ENCODE results near the gene UST.
"Not testable (repeated sequence)": the region's sequence is repeated elsewhere in the genome, so short reads cannot be mapped to it uniquely, and the experiment has no call there.

The UST gene

DNA sequence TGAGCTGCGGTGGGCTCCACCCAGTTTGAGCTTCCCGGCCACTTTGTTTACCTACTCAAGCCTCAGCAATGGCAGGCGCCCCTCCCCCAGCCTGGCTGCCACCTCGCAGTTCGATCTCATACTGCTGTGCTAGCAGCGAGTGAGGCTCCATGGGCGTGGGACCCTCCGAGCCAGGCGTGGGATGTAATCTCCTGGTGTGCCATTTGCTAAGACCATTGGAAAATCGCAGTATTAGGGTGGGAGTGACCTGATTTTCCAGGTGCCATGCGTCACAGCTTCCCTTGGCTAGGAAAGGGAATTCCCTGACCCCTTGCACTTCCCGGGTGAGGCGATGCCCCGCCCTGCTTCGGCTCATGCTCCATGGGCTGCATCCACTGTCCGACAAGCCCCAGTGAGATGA, 117.3 kb downstream of the UST start:
- not testable (repeated sequence) for DNase-seq (ENCODE audit: insufficient read length, low spot score); FAIRE-seq

- FAIRE-seq, result no peak
- DNase-seq (ENCODE audit: insufficient read length, low spot score), result no peak
Observed at GRCh38 chr6:148864941-148865340, 118.1 kb downstream of the UST start.

GRCh38 chr6:148866657-148867268, 119.9 kb downstream of the UST start:
- DNase-seq (ENCODE audit: insufficient read length, low spot score) (no peak), FAIRE-seq (no peak)

- FAIRE-seq (no peak), DNase-seq (ENCODE audit: insufficient read length, low spot score) (no peak)
Observed at GRCh38 chr6:148867862-148868261, 121.0 kb downstream of the UST start.

DNA sequence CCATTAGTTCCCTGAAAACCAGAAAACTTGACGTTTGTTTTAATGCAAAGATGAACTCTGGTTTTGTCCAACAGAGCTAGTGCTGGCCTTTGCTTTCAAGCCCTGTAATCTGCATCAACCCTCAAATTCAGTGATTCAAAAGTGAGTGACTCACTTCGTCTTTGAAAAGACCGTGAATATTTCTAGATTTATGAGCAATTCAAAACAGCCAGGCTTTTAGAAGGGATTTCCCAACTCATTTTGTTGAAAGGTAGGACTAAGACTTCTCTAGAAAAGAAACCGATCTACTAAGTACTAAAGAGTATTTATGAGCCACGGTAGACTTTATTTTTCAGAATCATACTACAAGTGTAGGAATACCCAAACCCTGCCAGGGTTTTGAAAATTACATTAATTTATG, 121.5 kb downstream of the UST start:
- no peak for FAIRE-seq

GRCh38 chr6:148868901-148869300, 122.1 kb downstream of the UST start:
- DNase-seq (ENCODE audit: insufficient read length, low spot score) (no peak), FAIRE-seq (no peak)

More for the DNA sequence above, 121.5 kb downstream of the UST start:
- no peak for DNase-seq (ENCODE audit: insufficient read length, low spot score)

DNA sequence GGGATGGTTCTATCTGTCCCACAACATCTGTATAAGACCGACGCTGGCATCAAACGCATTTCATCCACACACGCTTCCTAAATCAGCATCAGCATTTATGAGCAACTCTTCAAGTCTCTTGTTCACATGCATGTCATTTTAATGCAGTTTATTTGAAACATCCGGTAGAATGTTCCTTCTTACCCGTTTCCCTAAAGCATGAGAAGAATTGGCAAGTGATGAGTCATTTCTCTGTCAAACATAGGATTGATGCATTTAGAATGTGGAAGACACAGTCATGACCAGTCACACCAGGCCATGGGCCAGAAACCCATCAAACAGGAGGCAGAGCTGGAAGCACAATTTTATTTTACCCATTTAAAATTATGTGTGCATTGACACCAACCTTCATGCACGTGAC, 122.8 kb downstream of the UST start:
- FAIRE-seq (no peak), DNase-seq (ENCODE audit: insufficient read length, low spot score) (no peak)

GRCh38 chr6:148873154-148873553, 126.3 kb downstream of the UST start:
- FAIRE-seq (no peak), DNase-seq (ENCODE audit: insufficient read length, low spot score) (no peak)

GRCh38 chr6:148873868-148874267, 127.0 kb downstream of the UST start:
- DNase-seq (ENCODE audit: insufficient read length, low spot score), result no peak

DNA sequence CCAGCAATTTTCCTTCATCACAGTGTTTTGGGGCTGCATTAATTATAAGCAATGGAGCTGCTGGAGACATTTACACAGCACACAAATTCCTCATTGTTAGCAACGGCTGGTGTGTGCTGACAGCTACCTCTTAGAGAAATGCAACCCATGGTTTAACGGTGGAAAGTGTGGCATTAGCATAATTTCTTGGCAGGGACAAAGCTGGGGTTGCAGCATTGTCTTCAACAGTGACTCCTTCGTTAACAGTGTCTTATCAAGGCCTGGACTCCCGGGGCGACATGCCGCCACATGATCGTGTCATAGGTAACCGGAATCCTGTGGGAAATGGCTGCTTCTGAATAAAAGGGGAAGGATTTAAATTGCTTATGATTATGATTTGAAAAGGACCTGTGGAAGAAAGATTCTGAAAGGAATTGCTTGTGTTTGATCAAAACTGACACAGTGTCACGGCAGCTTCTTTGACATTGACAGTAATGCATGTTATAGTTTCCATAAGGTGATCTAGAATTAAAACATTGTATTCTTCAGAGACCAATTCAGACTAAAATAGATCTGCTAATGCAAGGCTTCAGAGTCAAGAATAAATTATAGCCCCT, 128.0 kb downstream of the UST start:
- no peak for FAIRE-seq
- DNase-seq (ENCODE audit: insufficient read length, low spot score), result no peak

More at GRCh38 chr6:148873868-148874267, 127.0 kb downstream of the UST start:
- FAIRE-seq, result no peak

DNA sequence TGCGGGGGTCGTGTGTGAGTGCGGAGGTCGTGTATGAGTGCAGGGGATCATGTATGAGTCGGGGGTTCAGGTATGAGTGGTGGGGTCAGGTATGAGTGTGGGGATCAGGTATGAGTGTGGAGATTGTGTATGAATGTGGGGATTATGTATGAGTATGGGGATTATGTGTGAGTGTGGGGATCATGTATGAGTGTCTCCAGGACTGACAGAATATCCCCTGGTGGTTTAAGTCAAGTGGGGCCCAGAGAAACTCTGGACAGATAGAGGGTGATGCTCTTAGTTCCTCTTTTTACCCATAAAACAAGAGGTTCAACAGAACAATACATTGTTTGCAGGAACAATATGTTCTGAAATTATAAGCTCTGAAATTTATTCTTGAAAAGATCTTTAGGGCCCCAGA, 131.9 kb downstream of the UST start:
- no peak for DNase-seq (ENCODE audit: insufficient read length, low spot score)
- no peak for FAIRE-seq

- not testable (repeated sequence) for DNase-seq (ENCODE audit: insufficient read length, low spot score); FAIRE-seq
Observed at GRCh38 chr6:148880742-148881141, 133.9 kb downstream of the UST start.

GRCh38 chr6:148881593-148882311, 134.9 kb downstream of the UST start:
- no peak for FAIRE-seq
- DNase-seq (ENCODE audit: insufficient read length, low spot score), result no peak

GRCh38 chr6:148883270-148883669, 136.4 kb downstream of the UST start:
- FAIRE-seq (no peak), DNase-seq (ENCODE audit: insufficient read length, low spot score) (no peak)

DNA sequence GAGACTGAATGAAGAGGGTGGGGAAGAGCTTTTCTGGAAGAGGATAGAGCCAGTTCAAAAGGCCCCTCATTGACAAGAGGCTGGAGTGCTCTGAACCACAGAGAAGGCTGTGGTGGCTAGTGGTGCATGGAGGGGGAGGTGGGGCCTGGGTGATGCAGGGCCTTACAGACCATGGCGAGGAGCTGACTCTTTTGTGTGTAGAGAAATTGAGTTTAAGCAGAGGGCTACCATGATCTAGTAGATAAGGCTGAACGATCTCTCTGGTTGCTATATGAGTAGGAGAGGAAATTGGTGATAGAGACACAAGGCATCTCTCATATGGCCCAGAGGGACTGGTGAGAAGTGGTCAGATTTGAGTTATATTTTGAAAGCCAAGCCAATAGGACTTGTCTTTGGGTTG, 137.6 kb downstream of the UST start:
- FAIRE-seq (no peak), DNase-seq (ENCODE audit: insufficient read length, low spot score) (no peak)

DNA sequence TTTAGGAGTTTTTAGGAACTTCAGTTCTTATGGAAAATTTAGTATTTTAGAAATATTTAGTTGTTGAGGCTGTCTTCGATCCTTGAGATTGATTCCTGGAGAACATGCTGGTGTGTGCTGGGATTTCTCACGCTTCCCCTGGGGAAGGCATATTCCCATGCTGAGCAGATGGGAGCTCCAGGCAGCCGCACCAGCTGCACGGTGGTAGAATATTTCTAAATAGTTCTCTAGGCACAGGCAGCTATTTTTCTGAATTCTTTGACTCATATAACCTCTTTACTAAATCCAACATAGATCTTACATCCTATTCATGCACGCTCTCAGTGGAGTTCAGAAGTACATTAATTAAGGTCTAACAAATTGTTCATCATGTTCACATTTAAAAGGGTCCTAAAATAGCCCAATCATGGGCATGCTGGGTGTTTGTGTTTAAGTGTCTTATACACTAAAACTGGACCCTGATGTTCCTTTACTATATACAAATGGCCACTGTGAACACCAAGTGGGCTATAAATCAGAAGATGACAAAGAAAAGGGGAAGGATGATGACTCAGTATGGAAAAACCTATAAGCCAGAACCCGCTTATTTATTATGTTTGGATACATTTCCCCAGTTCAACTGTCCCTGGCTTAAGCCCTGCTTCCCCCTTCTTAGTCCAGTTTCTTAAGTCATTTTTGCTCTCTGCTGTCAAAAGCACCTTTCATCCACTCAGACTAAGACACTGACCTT, 138.5 kb downstream of the UST start:
- FAIRE-seq, result no peak

GRCh38 chr6:148885925-148886845, 139.4 kb downstream of the UST start:
- DNase-seq (ENCODE audit: insufficient read length, low spot score) (no peak), FAIRE-seq (no peak)

More for the DNA sequence above, 138.5 kb downstream of the UST start:
- DNase-seq (ENCODE audit: insufficient read length, low spot score), result no peak

GRCh38 chr6:148887181-148887580, 140.4 kb downstream of the UST start:
- DNase-seq (ENCODE audit: insufficient read length, low spot score) (no peak), FAIRE-seq (no peak)

- FAIRE-seq, result no peak
- DNase-seq (ENCODE audit: insufficient read length, low spot score), result no peak
Observed at GRCh38 chr6:148888856-148889255, 142.0 kb downstream of the UST start.

DNA sequence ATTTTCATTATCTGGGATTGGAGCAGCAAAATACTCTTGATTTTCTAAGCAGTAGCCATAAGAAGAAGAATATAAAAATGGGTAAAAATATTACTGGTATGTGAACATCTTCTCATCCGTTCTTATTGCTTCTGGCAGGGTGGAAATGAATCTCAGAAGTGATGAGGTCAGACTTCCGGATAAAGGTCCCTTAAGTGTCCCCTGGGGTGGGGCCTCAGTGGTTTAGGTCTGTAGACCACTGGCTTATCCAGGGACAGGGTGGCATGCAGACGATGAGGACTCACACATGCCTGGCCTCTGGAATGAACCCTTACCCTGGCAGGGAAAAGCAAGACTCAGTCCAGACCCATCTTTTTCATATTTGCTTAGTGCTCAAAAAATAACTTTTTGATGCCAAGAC, 143.3 kb downstream of the UST start:
- no peak for FAIRE-seq
- DNase-seq (ENCODE audit: insufficient read length, low spot score), result no peak
